ENCODE data around the gene TRPM5.

DNA sequence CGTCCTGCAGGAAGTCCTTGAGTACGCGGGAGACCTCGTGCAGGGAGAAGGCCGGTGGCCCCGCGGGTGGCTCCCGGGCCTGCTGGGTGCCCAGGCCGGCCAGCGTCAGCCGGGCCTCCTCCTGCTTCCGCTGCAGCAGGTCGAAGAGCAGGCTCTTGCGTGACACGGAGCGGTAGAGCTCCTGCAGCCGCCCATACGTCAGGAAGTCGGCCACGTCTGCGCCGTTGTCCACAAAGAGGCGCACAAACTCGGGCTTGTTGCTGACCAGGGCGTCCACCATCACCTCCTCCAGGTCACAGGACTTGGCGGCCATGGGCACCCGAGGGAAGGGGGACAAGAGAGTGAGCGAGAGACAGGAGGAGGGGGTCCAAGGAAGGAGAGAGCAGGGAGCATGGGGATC, 29.1 kb downstream of the TRPM5 start:
- TF ChIP-seq, protein P1, sequence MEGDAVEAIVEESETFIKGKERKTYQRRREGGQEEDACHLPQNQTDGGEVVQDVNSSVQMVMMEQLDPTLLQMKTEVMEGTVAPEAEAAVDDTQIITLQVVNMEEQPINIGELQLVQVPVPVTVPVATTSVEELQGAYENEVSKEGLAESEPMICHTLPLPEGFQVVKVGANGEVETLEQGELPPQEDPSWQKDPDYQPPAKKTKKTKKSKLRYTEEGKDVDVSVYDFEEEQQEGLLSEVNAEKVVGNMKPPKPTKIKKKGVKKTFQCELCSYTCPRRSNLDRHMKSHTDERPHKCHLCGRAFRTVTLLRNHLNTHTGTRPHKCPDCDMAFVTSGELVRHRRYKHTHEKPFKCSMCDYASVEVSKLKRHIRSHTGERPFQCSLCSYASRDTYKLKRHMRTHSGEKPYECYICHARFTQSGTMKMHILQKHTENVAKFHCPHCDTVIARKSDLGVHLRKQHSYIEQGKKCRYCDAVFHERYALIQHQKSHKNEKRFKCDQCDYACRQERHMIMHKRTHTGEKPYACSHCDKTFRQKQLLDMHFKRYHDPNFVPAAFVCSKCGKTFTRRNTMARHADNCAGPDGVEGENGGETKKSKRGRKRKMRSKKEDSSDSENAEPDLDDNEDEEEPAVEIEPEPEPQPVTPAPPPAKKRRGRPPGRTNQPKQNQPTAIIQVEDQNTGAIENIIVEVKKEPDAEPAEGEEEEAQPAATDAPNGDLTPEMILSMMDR (IDR thresholded peaks at IDR 0.05) = no peak
- no peak for TF ChIP-seq POLR2A (IDR thresholded peaks at IDR 0.05)

All from Peyer's patch (tissue), 4 donors.